ENCODE results near the gene IL20RB.

IL20RB gene

DNA sequence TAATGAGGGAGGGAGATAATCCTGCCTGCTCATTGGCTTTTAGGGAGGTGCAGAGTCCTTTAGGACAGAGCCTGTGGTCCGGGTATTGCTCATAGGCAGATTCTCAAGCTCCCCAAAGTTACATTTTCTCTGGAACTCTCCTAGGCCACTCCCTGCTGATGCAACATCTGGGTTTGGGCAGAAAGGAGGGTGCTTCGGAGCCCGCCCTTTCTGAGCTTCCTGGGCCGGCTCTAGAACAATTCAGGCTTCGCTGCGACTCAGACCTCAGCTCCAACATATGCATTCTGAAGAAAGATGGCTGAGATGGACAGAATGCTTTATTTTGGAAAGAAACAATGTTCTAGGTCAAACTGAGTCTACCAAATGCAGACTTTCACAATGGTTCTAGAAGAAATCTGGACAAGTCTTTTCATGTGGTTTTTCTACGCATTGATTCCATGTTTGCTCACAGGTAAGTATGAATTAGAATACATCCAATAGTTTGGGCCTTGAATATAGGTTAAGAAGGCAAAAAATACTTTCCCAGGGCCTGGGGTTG, at the start of gene IL20RB:
Gene IL20RB, plus strand, starts transcription at position 233 of the 538 bp plus-strand sequence. Its CDS starts 131 bp downstream, at position 364.
- DNase-seq = no peak

GRCh38 chr3:136908297-136908696, 49.5 kb upstream of the IL20RB start:
- DNase-seq = no peak

GRCh38 chr3:136909187-136909586, 48.6 kb upstream of the IL20RB start:
- DNase-seq = no peak

GRCh38 chr3:136910697-136911096, 47.1 kb upstream of the IL20RB start:
- no peak for DNase-seq

GRCh38 chr3:136913168-136913567, 44.6 kb upstream of the IL20RB start:
- no peak for DNase-seq

- DNase-seq = no peak
These were observed 43.0 kb upstream of the IL20RB start for GRCh38 chr3:136914739-136915138.

GRCh38 chr3:136916223-136916622, 41.6 kb upstream of the IL20RB start:
- no peak for DNase-seq

GRCh38 chr3:136919799-136920580, 37.8 kb upstream of the IL20RB start:
- no peak for DNase-seq

GRCh38 chr3:136920904-136921611, 36.7 kb upstream of the IL20RB start:
- DNase-seq = no peak

DNA sequence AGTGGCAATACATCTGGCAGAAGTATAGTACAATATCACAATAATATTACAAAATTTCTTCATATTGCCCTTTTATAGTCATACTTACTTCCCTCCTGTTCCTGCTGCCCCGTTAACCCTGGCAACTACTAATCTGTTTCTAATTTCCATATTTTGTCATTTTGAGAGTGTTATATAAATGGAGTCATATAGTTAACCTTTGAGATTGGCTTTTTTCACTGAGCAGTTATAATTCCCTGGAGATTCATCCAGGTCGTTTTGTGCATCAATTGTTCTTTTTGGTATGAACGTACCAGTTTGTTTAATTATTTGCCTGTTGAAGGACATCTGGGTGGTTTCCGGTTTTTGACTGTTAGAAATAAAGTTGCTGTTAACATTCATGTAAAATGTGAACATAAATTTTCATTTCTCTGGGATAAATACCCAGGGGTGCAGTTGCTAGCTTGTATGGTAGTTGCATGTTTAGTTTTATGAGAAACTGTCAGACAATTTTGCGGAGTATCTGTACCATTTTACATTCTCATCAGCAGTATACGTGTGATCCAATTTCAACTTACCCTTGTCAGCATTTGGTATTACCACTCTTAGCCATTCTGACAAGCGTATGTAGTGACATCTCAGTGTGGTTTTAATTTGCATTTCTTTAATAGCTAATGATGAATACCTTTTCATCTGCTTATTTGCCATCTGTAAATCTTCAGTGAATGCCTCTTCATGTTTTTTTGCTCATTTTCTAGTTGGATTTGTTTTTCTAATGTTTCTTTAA, 32.2 kb upstream of the IL20RB start:
- DNase-seq = no peak

DNA sequence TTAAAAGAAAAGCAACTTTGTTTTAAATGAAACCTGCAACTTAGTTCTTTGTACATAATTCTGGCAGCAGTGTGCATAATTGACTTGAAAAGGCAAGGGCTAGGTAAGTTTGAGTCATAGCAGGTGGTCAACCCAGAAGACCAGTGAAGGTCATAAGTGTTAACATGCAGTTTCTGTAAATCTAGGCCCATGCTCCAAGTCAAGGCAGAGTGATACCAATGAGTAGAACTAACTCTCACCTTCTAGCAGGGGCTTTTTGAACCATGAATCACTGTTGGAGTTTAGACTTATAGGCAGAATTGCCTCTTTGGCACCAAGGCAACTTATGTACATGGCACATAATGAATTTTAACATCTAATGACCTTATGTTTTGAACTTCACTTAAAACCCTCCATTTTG, 29.5 kb upstream of the IL20RB start:
- no peak for DNase-seq

GRCh38 chr3:136929977-136930670, 27.7 kb upstream of the IL20RB start:
- no peak for DNase-seq

DNA sequence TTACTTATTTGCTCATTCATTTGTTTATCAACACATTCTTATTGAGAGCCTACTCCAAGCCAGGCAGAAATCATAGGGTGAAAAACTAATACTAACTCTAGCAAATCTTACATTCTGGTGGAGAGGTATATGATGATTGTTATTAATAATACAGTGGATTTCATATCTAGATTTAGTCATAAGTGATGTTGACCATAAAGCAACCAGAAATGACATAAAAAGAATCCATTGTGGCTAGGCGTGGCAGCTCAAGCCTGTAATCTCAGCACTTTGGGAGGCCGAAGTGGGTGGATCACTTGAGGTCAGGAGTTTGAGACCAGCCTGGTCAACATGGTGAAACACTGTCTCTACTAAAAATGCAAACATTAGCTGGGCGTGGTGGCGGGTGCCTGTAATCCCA, 26.2 kb upstream of the IL20RB start:
- no peak for DNase-seq

DNA sequence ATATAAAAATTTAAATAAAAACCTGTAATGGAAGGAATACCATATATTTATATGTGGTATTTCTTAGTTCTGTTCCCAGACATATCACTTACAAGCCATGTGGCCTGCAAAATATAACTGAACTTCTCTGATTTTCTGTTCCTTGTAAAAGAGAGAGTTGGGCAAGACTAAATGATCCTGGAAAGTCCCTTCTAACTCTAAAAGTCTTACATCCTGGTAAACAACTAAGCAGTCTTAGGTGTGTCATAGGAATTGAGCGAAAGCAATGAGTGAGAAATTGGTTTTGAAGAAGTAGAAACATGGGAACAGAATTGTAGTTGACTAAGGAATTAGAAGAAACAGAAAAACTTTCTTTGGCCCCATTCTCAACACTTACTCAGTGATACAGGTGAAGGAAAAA, 25.3 kb upstream of the IL20RB start:
- no peak for DNase-seq

DNA sequence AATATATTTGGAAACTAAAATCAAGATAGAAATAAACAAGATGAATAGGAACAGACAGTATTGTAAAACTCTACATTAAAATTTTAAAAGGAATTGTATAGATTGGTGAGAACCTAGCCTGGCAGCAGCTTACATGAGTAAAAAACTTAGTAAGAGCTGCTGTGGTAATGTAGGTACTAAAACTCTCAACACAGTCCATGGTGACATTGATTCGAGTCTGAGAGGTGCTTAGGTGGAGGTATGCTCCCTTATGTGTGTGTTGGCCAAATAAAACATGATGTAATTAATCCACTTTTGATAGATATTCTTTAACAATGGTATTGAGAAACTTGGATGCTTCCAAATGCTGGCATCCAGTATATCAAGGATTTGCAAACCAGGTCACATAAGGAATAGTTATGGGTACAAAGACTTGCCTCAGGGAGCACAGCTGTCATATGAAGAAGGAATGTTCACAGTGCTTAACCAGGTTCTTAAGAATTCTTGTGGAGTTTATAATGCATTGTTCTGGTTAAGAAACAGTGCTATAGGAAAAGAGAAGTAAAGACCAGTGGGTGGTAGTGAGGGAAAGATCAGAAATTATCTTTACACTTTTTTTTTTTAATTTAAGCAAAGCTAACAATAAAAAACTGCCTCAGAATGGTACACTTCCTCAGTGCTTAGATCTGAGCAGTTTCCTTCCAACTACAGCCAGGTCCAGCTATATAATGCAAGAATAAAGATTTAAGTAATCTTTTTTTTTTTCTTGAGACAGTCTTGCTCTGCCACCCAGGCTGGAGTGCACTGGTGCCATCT, 24.6 kb upstream of the IL20RB start:
- no peak for DNase-seq

GRCh38 chr3:136937175-136937574, 20.6 kb upstream of the IL20RB start:
- no peak for DNase-seq

GRCh38 chr3:136937851-136938250, 19.9 kb upstream of the IL20RB start:
- DNase-seq = no peak

DNA sequence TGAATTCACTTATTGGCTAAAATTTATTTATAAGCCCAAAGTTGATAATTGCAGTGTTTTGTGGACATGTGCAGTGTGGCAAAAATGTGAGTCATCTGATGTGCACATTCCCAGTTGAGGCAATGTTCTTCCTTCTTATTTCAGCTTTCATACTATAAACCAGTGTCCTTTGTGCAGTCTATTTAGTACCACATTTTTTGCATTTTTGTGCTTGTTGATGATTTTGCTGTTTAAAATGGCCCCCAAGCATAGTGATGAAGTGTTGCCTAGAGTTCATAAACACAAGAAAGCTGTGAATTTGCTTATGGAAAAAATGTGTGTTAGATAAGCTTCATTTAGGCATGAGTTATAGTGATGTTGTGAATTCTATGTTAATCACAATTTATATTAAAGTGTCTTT, 19.4 kb upstream of the IL20RB start:
- DNase-seq = no peak

GRCh38 chr3:136939489-136939888, 18.3 kb upstream of the IL20RB start:
- no peak for DNase-seq

- no peak for DNase-seq
These were observed 15.0 kb upstream of the IL20RB start for GRCh38 chr3:136942803-136943202.

DNA sequence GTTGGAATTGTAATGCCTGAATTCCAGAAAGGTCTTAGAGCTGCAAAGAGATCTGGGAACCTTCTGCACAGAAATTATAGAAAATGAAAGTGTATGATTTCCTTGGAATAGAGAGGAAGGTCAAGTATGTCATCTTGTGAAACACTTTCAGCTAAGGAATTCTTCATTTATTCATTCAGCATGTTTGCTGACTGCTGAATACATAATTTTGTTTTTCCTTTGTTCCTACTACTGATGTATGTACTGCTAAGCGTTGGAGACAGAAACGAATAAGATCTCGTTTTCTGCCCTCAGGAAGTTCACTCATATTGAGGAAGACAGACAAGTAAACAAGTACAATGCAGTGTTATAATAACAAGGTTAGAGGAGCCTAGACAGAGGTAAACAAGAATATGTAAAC, 14.3 kb upstream of the IL20RB start:
- no peak for DNase-seq

DNA sequence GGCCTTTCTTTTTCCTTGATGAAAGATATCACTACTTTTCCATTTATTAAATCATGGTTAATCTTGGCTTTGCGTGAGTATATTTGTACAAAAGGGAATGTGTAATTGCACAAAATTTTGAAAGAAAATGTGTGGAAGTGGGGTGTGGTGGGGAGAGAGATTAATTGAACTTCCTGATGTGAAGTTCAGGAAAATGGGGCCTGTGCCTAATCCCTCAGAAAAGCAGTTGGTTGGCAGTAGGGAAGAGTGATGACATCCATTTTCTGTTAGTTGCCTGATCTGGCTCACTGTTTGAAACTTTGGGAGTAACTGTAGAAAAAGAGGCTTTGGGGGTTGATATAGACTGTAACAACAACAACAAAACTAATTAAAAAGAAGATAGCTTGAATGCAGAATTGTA, 10.8 kb upstream of the IL20RB start:
- no peak for DNase-seq
